HG03064 (cell line): ENCODE results near the gene CCDC92B.
"Not testable (repeated sequence)": the region's sequence is repeated elsewhere in the genome, so short reads cannot be mapped to it uniquely, and the experiment has no call there.

ENCODE experiments used
- ATAC-seq: cut with Tn5 transposase; IDR thresholded peaks from one replicate; pipeline ENCODE4 v1.9.1; 2021; ENCODE audit warnings: low read depth; ENCODE audit not compliant: unreplicated experiment

The CCDC92B gene

GRCh38 chr17:2691069-2691871 is 58.2 kb downstream of the CCDC92B start:
- ATAC-seq: no peak

- ATAC-seq: no peak
Measured at GRCh38 chr17:2690165-2691068, 59.0 kb downstream of the CCDC92B start.

- no peak for ATAC-seq
Measured at GRCh38 chr17:2689411-2690164, 59.9 kb downstream of the CCDC92B start.

DNA sequence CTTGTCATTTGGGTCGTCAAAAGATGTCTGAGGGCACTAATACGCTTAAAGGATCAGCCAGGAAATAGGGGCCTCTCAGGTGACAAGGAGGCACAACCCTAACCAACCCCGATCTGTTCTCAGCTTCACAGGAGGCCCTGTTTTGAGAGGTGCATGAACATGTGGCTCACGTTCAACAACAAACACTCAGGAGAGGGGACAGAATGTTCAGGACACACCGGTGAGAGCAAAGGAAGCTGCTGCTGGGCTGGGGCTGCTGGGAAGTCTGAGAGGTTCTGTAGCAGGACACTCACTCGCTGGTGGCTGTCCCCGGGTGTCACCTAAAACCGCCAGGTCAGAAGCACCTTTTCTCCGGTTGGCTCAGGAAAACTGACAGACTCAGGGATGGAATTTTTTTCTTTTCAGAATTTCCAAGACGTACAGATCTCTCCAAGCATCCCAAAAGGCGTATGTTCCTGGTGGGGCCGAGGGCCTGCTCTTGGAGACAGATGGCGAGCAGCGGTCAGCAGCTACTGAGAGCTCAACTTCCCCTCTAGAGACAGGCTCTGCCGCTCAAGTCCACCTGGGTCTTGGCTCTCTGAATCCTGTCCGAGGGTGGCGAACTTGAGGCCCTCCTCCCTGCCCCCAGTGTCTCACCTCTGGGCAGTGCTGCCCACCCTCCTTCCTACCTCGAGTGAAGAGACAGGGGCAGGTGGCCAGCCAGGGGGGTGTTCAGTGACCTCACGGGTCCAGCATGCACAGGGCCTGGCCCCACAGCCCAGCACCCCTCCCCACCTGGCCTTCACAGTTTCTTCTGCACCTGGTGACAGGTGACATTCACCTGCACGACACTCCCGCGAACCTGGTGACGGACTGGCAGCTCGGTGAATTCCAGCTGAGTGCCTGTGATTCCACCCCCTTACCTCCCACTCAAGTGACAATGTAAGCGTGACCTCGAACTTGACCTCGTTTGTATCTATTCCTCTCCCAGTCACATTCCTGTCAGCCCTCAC is 60.8 kb downstream of the CCDC92B start:
- no peak for ATAC-seq

DNA sequence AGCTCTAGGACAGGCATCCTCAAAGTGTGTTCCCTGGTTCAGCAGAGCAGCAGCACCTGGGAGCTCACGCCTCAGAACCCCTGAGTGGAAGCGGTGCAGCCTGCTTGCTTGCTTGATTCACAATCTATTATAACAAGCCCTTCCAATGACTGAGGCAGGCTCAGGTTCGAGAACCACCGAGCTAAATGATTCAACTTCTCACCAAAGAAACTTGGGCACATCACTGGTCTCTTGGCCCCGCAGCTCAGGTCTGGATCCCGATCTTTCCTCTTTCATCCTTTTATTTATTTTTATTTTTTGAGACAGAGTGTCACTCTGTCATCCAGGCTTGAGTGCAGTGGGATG is 62.4 kb downstream of the CCDC92B start:
- ATAC-seq: no peak

DNA sequence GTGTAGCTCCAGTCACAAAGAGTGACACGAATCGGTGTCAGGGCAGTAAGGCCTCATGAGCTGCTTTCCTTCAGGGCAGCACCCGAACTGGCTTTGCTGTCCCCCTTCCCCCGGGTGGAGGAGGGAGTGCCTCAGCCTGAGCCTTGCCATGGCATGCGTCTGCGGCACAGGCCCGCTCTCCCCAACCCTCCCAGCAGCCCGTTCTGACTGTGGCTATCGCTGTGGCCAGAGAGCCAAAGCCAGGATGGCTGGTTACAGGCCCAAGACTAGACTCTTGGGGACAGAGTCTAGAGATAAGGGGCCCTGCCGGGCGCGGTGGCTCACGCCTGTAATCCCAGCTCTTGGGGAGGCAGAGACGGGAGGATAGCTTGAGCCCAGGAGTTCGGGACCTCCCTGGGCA is 63.8 kb downstream of the CCDC92B start:
- ATAC-seq: no peak

DNA sequence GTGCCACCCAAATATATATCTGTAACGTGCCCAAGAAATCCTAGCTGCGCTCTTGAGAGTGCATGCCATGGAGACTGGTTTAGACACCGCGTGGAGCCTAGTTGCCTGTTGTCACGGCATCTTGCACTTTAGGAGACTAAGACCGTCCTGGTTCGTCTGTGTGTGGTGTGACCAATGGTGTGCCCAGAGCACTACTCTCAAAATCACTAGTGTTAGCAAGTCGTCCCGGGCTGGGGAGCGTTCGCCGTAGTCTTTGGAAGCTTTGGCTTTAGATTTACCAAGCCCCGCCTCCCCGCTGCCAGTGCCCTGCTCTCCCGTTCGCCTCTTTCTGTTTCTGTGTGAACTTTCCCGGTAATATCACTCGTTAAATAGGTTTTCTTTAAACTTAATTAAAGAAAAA is 64.9 kb downstream of the CCDC92B start:
- no peak for ATAC-seq

DNA sequence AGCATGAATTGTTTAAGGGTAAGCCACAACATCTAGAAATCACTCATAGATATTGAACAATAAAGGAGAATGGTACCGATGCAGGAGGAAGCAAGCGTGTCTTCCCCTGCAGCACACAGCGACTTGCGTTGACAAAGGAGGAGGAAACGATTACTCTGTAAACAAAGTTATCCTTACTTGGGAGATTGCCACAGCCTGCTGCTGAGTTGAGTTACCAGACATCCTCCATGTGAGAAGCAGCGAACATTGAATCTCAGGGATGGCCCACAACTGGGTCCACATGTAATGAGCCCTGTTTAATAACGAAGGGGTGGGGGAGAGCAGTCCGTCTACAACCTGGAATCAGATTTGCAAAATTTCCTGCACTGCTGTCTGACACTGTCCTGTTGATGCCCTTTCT is 65.5 kb downstream of the CCDC92B start:
- no peak for ATAC-seq

DNA sequence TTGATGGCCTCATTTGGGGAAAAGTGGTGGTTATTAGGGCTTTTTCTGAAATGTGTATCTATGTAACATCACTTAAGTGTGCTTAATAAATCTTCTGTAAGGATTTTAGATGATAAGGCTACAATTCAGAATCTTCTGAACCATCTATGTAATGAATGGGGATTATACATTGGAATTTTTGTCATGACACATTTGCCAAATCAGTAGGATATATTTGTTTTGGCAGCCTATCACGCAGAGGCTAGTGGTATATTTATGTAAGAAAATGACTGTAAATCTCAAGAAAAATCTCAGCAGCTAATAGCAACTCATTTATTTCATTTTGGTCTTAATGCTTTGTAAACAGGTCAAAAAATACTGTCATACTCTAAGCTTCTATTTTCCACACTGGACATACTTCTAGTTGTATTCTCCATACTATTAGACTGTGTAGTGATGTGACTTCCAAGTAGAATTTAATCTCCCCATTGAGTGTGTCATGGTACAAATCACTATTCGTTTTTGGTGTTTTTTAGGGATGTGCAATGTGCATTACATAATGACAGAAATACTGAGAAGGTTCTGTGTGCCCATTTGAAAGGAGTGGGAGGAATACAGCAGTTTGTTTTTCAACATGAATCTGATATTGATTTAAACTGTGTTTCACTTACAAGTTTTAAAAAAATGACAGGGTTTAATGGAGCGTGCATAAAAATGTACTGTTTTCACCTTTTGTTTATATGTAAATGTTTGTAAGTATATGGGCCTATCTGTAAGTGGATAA is 67.1 kb downstream of the CCDC92B start:
- ATAC-seq: no peak

DNA sequence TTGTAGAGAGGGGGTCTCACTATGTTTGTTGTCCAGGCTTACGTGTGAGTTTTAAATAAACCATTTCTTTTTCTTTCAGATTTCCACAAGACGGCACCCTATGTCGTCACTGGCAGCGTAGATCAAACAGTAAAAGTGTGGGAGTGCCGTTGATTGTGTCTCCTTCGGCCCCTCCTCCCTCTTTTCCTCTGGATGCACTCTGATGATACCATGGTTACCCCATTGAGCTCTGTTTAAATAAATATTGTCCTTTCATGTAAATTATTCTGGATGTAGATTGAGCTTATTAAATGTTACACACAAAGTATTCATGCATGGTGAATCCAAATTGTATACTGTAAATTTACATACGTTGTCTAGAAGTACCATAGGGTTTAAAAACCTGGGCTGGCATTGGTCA is 67.8 kb downstream of the CCDC92B start:
- no peak for ATAC-seq

DNA sequence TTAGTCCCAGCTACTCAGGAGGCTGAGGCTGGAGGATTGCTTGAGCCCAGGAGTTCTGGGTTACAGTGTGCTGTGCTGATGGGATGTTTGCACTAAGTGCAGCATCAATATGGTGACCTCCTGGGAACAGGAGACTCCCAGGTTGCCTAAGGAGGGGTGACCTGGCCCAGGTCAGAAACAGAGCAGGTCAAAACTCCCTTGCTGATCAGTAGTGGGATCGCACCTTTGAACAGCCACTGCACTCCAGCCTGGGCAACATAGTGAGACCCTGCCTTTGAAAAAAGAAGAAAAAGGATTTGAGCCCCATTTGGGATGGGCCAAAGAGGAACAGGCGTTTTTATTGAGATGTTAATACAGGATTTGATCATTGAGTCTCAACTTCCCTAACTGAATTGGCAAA is 68.5 kb downstream of the CCDC92B start:
- ATAC-seq: no peak

GRCh38 chr17:2679247-2679646 is 70.2 kb downstream of the CCDC92B start:
- not testable (repeated sequence) for ATAC-seq
